NCI-H524 (cell line): ENCODE data around the gene ZSCAN23.
"Not testable (repeated sequence)": the region's sequence is repeated elsewhere in the genome, so short reads cannot be mapped to it uniquely, and the experiment has no call there.

ENCODE experiments used
- DNase-seq, 2 experiments: peaks; one replicate each; lab custom pipeline; 2025; lab: John Stamatoyannopoulos, UW

The ZSCAN23 gene

GRCh38 chr6:28442586-28442985, 705 bp downstream of the ZSCAN23 start:
- no peak for DNase-seq

DNA sequence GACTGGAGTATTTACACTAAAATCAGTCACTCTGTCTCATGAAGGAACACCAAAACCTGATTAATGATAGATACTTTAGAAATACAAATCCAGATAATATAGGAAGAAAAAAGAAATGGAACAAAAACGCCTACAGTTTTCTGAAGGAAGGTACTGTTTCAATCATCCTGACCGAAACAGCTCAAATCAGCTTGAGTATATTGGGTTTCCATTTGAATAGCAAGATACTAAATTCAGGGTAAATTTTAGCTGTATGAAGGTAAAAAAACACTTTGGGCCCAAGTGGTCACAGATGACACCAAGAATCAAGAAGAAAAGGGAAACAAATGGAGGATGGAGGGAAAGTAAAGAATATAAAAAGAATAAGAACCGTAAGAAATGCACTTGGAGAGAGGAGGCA, 6.9 kb downstream of the ZSCAN23 start:
- DNase-seq, result no peak

DNA sequence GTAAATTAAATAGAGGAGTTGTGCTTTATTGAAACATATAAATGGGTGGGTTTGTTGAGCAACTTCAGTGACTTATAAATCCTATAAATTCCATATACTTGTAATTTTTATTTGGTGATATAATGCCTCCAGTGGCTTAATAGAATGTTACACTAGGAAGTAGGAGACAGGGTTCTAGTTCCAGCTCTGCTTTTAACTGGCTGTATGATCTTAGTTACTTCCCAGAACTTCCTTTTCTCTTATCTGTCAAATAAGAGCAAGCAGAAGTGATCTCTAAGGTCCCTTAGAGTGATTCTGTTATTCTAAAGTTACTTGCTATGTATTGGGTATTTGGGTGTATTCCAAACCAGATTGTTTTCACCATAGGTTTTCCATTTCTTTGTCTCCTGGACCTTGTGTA, 10.2 kb downstream of the ZSCAN23 start:
- DNase-seq, result no peak

GRCh38 chr6:28429781-28430180, 13.5 kb downstream of the ZSCAN23 start:
- DNase-seq, result no peak

DNA sequence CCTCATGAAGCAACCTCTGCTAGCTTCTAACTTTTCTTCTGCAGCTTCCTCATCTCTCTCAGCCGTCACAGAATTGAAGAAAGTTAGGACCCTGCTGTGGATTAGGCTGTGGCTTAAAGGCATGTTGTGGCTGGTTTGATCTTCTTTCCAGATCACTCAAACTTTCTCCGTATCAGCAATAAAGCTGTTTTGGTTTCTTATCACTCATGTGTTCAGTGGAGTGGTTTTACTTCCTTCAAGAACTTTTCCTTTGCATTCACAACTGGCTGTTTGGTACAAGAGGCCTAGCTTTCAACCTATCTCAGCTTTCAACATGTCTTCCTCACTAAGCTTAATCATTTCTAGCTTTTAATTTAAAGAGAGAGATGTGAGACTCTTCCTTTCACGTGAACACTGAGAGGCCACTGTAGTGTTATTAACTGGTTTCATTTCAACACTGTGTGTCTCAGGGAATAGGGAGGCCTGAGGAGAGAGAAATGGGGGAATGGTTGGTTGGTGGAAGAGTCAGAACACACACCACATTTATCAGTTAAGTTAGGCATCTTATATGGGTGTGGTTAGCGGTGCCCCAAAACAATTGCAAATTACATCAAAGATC, 17.2 kb downstream of the ZSCAN23 start:
- DNase-seq, result no peak

DNA sequence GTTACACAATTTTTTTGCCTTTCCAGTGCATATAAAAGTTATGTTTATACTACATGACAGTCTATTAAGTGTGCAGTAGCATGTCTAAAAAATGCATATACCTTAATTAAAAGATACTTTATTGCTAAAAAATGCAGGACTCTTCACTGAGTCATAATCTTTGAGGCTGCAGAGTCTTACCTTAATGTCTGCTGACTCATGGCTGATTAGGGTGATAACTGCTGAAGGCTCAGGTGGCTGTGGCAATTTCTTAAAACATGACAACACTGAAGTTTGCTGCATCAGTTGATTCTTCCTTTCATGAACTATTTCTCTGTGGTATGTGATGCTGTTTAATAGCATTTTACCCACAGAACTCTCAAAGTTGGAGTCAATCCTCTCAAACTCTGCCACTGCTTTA, 19.1 kb downstream of the ZSCAN23 start:
- DNase-seq, result no peak

DNA sequence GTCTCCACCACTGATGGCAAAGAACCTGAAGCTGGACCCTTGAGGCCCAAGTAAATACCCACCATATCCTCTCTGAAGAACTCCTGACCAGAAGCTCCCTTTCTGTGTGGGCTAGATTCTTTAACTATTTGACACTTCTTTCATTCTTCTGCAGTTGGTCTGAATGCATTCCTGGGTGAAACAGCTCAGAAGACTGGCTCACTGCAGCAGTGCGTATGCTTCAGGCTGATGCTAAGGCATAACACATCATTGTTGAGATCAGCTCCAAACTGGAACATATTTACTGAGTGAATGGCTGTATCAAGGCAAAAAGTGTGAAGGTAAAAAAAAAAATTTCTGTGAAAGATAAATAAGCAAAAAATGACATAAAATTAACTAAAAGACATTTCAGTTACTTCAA, 19.7 kb downstream of the ZSCAN23 start:
- no peak for DNase-seq

GRCh38 chr6:28413681-28414080, 29.6 kb downstream of the ZSCAN23 start:
- no peak for DNase-seq

- DNase-seq, result no peak
These were observed 32.5 kb downstream of the ZSCAN23 start for GRCh38 chr6:28410767-28411166.

DNA sequence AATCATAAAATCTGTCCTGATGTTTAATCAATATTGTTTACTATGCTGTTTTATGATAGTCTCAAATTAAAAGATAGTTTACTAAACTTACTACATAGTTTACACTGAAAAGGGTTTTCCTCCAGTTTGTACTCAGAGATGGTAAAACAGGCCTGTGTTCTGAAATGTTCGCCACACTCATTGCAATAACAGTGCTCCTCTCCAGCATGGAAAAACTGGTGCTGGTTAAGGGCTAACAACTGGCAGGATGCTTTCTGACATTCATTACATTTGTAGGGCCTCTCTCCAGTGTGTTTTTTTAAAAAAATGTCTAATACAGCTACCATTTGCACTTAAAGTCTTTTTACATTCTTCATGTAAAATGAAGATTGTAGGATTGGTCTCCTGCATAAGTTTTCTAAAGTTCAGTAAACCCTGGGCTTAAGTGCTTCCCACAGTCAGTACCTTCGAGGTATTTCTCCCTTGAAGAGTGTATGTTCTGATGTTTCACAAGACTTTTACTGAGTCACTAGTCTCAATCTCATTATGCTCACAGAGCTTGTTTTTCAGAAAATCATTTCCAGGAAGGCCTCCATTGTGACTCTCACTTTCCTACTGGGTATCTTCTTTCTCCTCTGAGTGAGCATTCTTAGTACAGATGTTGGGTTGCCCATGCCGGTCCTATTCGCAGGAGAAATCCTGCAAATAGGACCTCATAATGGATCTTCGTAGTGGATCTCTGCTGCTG, 35.1 kb downstream of the ZSCAN23 start:
- DNase-seq, result no peak

DNA sequence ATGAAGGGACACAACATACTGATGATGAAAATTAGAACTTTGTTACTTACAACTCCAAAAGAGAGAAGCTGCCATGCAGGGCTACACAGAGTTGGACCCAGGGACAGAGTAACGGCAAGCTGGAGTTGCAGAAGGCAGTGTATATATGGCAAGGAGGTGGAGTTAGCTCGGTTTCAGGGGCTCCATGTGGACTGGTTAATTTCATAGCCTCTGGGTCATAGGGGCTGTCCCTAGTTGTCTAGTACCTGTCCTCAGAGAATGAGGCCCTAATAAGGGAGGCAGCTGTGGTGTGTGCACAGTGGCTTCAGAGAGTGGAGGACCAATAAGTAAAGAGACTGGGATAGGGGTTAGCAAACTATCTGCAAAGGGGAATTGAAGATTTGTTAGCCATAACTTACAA, 35.9 kb downstream of the ZSCAN23 start:
- DNase-seq, result no peak

DNA sequence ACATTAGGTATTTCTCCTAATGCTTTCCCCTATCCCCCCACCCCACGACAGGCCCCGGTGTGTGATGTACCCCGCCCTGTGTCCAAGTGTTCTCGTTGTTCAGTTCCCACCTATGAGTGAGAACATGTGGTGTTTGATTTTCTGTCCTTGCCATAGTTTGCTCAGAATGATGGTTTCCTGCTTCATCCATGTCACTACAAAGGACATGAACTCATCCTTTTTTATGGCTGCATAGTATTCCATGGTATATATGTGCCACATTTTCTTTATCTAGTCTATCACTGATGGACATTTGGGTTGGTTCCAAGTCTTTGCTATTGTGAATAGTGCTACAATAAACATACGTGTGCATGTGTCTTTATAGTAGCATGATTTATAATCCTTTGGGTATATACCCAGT, 39.4 kb downstream of the ZSCAN23 start:
- DNase-seq, result not testable (repeated sequence)

DNA sequence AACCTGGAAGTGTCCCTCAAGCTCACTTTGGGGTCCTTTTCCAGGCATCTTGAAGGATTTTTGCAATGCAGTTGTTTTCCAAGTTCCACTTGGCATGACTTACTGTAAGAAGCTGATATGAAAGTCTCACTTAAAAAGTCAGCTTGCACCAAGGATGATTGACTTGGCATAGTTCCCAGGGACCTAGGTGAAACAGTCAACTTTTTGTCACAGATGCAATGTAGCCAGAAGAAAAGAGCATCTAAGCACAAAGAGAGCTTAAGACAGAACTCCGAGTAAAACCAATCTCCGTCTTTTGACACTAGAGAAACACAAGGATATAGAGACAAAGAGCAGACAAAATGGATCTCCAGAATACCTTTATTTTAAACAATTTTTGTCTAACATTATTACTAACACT, 41.1 kb downstream of the ZSCAN23 start:
- DNase-seq, result no peak

DNA sequence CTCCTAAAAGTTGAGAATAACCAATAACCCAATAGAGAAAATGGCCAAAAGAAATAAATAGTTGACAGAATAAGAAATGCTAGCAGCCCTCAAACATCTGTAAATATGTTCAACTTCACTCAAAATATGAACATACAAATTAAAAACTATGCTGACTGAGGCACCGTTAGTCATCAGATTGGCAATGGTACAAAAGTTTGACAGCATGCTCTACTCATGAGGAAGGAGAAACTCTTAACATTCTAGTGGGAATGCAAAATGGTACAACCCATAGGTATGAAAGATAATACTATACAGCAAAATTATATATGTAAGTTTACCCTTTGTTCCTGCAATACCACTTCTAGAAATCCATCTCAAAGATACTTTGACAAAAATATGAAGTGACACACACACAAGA, 42.1 kb downstream of the ZSCAN23 start:
- DNase-seq, result no peak

DNA sequence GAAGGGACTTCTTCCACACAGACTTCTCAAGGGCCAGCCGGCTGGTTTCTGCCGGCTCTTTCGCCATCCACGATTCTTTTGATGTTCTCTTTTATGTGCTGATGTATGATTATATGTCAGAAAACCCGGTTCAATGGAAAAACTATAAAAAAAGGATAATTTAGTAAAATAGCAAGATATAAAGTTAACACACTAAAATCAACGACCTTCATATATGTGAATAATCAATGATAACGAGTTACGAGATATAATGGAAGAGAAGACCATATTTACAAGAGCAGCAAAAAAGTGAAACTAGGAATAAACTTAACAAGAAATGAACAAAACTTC, 43.2 kb downstream of the ZSCAN23 start:
- DNase-seq, result no peak

DNA sequence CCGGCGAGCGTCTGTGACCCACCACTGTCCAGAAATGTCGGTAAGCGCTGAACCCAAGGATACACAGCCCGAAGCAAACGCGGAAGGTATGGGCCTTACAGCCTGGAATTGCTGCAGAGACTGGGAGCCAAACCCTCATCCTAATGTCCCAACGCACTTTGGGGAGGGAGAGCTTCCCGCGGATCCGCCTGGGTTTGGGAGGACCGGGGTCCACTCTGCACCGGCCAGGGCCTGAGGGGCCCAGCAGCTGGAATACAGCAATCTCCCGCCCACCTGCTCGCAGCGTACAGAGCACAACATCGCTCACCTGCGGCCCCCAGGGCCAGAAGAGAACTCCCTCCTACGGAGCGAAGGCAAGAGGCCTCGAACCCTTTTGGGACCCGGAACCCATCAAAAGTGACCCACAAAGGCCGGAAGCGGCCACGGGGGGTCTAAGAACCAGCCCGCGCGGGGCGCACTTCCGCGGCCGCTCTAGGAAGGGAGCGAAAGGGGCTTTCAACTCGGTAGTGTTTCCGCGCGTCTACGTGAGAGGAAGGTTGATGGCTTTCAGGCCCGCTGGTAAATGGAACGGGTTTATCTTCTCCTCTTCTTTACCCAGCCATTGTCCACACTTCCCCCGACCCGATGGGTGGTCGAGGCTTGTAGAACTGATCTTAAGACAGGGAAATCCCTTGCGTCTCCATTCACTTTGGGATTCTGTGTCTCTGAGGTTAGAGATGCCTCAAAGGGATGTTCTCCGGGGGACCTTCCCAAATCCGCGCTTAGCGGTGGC, 43.8 kb downstream of the ZSCAN23 start, which contains the start of gene ZSCAN12:
Gene ZSCAN12 (minus strand): TSS at position 398 of the 772 bp plus-strand sequence. CDS start 1,342 bp downstream, outside the sequence.
- peak; percentile 83 to 95 for DNase-seq

GRCh38 chr6:28395918-28396317, 47.4 kb downstream of the ZSCAN23 start:
- DNase-seq, result no peak

- DNase-seq, result peak in 1 of 2 experiments; percentile 12
These were observed 49.2 kb downstream of the ZSCAN23 start for GRCh38 chr6:28393912-28394662.

GRCh38 chr6:28390688-28391087, 52.6 kb downstream of the ZSCAN23 start:
- DNase-seq, result no peak

DNA sequence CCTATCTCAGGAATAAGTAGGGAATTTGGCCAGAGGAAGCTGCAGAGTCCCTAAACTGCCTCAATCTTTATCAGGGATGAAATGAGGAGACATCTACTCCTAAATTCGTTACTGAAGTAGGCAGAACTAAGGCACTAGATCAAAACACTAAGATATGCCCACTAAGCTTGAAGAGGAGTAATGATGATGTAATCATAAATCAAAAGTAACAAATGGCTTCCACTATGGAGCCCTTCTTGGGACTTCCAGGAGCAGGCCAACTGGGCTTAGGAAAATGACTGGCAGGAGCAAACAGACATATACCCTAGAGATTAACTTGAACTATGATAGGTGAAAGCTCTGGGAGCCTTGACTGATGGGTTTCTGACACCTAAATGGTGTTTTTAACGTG, 59.2 kb downstream of the ZSCAN23 start:
- no peak for DNase-seq

DNA sequence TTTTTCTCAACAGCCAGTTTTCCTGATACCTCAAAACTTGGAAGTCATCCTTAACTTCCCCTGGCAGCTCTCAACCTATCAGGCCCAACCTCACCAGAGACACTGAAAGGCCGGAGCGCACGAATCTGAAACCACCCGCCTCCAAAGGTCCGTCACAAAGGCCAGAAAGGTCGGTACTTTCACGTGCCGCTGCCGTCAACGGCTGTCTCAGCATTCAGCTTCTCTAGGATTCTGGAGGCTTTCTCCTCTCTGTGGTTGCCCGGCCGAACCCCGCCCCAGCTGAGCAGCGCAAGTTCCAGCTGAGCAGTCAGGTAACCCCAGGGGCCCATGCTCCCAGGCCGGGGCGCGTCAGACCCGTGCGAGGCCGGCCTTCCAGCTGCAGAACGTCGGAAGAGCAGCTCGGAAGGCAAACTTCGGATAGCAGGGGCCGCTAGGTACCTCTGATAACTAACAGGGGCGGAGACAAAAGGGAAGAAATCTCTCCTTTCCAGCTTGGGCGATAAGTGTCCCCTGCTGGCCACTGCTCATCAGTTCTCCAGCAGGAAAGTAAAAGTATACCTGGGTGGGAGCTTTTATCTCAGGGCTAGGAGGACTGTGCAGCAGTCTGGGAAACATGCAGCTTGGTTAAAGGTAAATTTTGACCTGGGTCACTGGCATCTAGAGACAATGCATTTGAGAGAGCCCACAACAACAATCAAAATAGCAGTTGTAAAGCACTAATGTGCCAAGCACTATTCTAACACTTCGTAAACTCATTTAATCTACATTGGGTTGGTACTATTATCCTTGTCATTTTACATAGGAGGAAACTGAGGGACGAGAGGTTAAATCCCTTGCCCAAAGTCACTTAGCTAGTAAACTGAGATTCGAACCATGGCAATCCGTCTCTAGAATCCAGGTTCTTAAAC, 59.8 kb downstream of the ZSCAN23 start:
- DNase-seq, result no peak
